GM18909 (cell line): ENCODE data around the gene ENTPD3.
"Not testable (repeated sequence)": the region's sequence is repeated elsewhere in the genome, so short reads cannot be mapped to it uniquely, and the experiment has no call there.

ENCODE experiments used
- ATAC-seq: cut with Tn5 transposase; IDR thresholded peaks from one replicate; pipeline ENCODE4 v1.9.1; 2021; ENCODE audit warnings: mild to moderate bottlenecking; ENCODE audit not compliant: unreplicated experiment, poor library complexity

Gene ENTPD3

GRCh38 chr3:40458473-40458872 lies 71.5 kb downstream of the ENTPD3 start:
- no peak for ATAC-seq

- not testable (repeated sequence) for ATAC-seq
Observed at GRCh38 chr3:40460481-40460880, 73.5 kb downstream of the ENTPD3 start.

- no peak for ATAC-seq
Observed at GRCh38 chr3:40461161-40461560, 74.2 kb downstream of the ENTPD3 start.

- not testable (repeated sequence) for ATAC-seq
Observed at GRCh38 chr3:40462838-40463237, 75.9 kb downstream of the ENTPD3 start.

GRCh38 chr3:40463579-40463978 lies 76.6 kb downstream of the ENTPD3 start:
- ATAC-seq, result no peak

GRCh38 chr3:40464339-40465110 lies 77.5 kb downstream of the ENTPD3 start:
- no peak for ATAC-seq

- ATAC-seq, result no peak
Observed at GRCh38 chr3:40465111-40465407, 78.1 kb downstream of the ENTPD3 start.

GRCh38 chr3:40465456-40465855 lies 78.5 kb downstream of the ENTPD3 start:
- ATAC-seq, result no peak

- ATAC-seq, result no peak
Observed at GRCh38 chr3:40468018-40468417, 81.0 kb downstream of the ENTPD3 start.

- ATAC-seq, result no peak
Observed at GRCh38 chr3:40470701-40471100, 83.7 kb downstream of the ENTPD3 start.

GRCh38 chr3:40476478-40477470 lies 89.8 kb downstream of the ENTPD3 start, which contains the start of gene ZNF619:
Gene ZNF619 (plus strand): TSS chr3:40477122. CDS start chr3:40477980, 858 bp downstream.
- peak; percentile 83 for ATAC-seq

- ATAC-seq, result no peak
Observed at GRCh38 chr3:40477666-40478065, 90.7 kb downstream of the ENTPD3 start.
